ENCODE data around the gene WDR33.
"Not testable (repeated sequence)": the region's sequence is repeated elsewhere in the genome, so short reads cannot be mapped to it uniquely, and the experiment has no call there.

Gene WDR33

GRCh38 chr2:127829845-127830246 lies 18.9 kb upstream of the WDR33 start:
- Histone ChIP-seq H3K36me3 (ENCODE audit: control insufficient read depth, insufficient read depth, low read length) (no peaks in the 10 kb centered on the region), H3K9ac (ENCODE audit: low read length) (no peak overlapping the region), H3K4me3 (ENCODE audit: low read length) (no peak overlapping the region), H3K4me1 (ENCODE audit: control insufficient read depth, insufficient read depth, low read length) (no peaks in the 10 kb centered on the region), H3K9me3 (ENCODE audit: control insufficient read depth, low read length) (no peaks in the 10 kb centered on the region), H3K27me3 (ENCODE audit: control insufficient read depth, insufficient read depth, low read length) (no peaks in the 10 kb centered on the region)

GRCh38 chr2:127826708-127827107 lies 15.7 kb upstream of the WDR33 start:
- H3K4me3 ChIP-seq (ENCODE audit: low read length); H3K27me3 ChIP-seq (ENCODE audit: control insufficient read depth, insufficient read depth, low read length); H3K36me3 ChIP-seq (ENCODE audit: control insufficient read depth, insufficient read depth, low read length); H3K4me1 ChIP-seq (ENCODE audit: control insufficient read depth, insufficient read depth, low read length); H3K9me3 ChIP-seq (ENCODE audit: control insufficient read depth, low read length); H3K9ac ChIP-seq (ENCODE audit: low read length): not testable (repeated sequence)

GRCh38 chr2:127826047-127826446 lies 15.1 kb upstream of the WDR33 start:
- Histone ChIP-seq H3K36me3 (ENCODE audit: control insufficient read depth, insufficient read depth, low read length) (no peaks in the 10 kb centered on the region), H3K9ac (ENCODE audit: low read length) (no peak overlapping the region), H3K4me1 (ENCODE audit: control insufficient read depth, insufficient read depth, low read length) (no peaks in the 10 kb centered on the region), H3K4me3 (ENCODE audit: low read length) (no peak overlapping the region), H3K9me3 (ENCODE audit: control insufficient read depth, low read length) (no peaks in the 10 kb centered on the region), H3K27me3 (ENCODE audit: control insufficient read depth, insufficient read depth, low read length) (no peaks in the 10 kb centered on the region)

GRCh38 chr2:127820080-127820668 lies 9.2 kb upstream of the WDR33 start:
- H3K9ac ChIP-seq (ENCODE audit: low read length) = no peak overlapping the region
- no peaks in the 10 kb centered on the region for H3K4me1 ChIP-seq (ENCODE audit: control insufficient read depth, insufficient read depth, low read length)
- H3K4me3 ChIP-seq (ENCODE audit: low read length) = no peak overlapping the region
- H3K27me3 ChIP-seq (ENCODE audit: control insufficient read depth, insufficient read depth, low read length) = peaks cover 3% of the 10 kb centered on the region
- H3K9me3 ChIP-seq (ENCODE audit: control insufficient read depth, low read length) = peaks cover 8% of the 10 kb centered on the region
- H3K36me3 ChIP-seq (ENCODE audit: control insufficient read depth, insufficient read depth, low read length) = no peaks in the 10 kb centered on the region

- Histone ChIP-seq H3K9me3 (ENCODE audit: control insufficient read depth, low read length) (peaks cover 8% of the 10 kb centered on the region), H3K9ac (ENCODE audit: low read length) (no peak overlapping the region), H3K27me3 (ENCODE audit: control insufficient read depth, insufficient read depth, low read length) (peaks cover 3% of the 10 kb centered on the region), H3K4me3 (ENCODE audit: low read length) (no peak overlapping the region), H3K36me3 (ENCODE audit: control insufficient read depth, insufficient read depth, low read length) (no peaks in the 10 kb centered on the region), H3K4me1 (ENCODE audit: control insufficient read depth, insufficient read depth, low read length) (no peaks in the 10 kb centered on the region)
Measured at GRCh38 chr2:127818794-127819425, 7.9 kb upstream of the WDR33 start.

- no peak overlapping the region for H3K9ac ChIP-seq (ENCODE audit: low read length)
- no peak overlapping the region for H3K4me3 ChIP-seq (ENCODE audit: low read length)
- peaks cover 3% of the 10 kb centered on the region for H3K27me3 ChIP-seq (ENCODE audit: control insufficient read depth, insufficient read depth, low read length)
- H3K4me1 ChIP-seq (ENCODE audit: control insufficient read depth, insufficient read depth, low read length) = no peaks in the 10 kb centered on the region
- no peaks in the 10 kb centered on the region for H3K36me3 ChIP-seq (ENCODE audit: control insufficient read depth, insufficient read depth, low read length)
- peaks cover 8% of the 10 kb centered on the region for H3K9me3 ChIP-seq (ENCODE audit: control insufficient read depth, low read length)
Measured at GRCh38 chr2:127818241-127818640, 7.3 kb upstream of the WDR33 start.

GRCh38 chr2:127814677-127815076 lies 3.7 kb upstream of the WDR33 start:
- Histone ChIP-seq H3K27me3 (ENCODE audit: control insufficient read depth, insufficient read depth, low read length) (peaks cover 3% of the 10 kb centered on the region), H3K4me1 (ENCODE audit: control insufficient read depth, insufficient read depth, low read length) (peaks cover 4% of the 10 kb centered on the region), H3K36me3 (ENCODE audit: control insufficient read depth, insufficient read depth, low read length) (no peaks in the 10 kb centered on the region), H3K9ac (ENCODE audit: low read length) (no peak overlapping the region), H3K9me3 (ENCODE audit: control insufficient read depth, low read length) (no peaks in the 10 kb centered on the region), H3K4me3 (ENCODE audit: low read length) (no peak overlapping the region)

GRCh38 chr2:127812441-127812840 lies 1.5 kb upstream of the WDR33 start:
- not testable (repeated sequence) for H3K36me3 ChIP-seq (ENCODE audit: control insufficient read depth, insufficient read depth, low read length); H3K4me3 ChIP-seq (ENCODE audit: low read length); H3K4me1 ChIP-seq (ENCODE audit: control insufficient read depth, insufficient read depth, low read length); H3K9me3 ChIP-seq (ENCODE audit: control insufficient read depth, low read length); H3K9ac ChIP-seq (ENCODE audit: low read length); H3K27me3 ChIP-seq (ENCODE audit: control insufficient read depth, insufficient read depth, low read length)

- no peaks in the 10 kb centered on the region for H3K27me3 ChIP-seq (ENCODE audit: control insufficient read depth, insufficient read depth, low read length)
- H3K9me3 ChIP-seq (ENCODE audit: control insufficient read depth, low read length) = no peaks in the 10 kb centered on the region
- peak overlapping the region; percentile 99 for H3K9ac ChIP-seq (ENCODE audit: low read length)
- H3K4me3 ChIP-seq (ENCODE audit: low read length) = peak overlapping the region; percentile 95
- no peaks in the 10 kb centered on the region for H3K36me3 ChIP-seq (ENCODE audit: control insufficient read depth, insufficient read depth, low read length)
- H3K4me1 ChIP-seq (ENCODE audit: control insufficient read depth, insufficient read depth, low read length) = peaks cover 4% of the 10 kb centered on the region
Measured at GRCh38 chr2:127811397-127812321, 688 bp upstream of the WDR33 start.

- H3K9ac ChIP-seq (ENCODE audit: low read length) = peak overlapping the region; percentile 99
- no peaks in the 10 kb centered on the region for H3K9me3 ChIP-seq (ENCODE audit: control insufficient read depth, low read length)
- no peaks in the 10 kb centered on the region for H3K27me3 ChIP-seq (ENCODE audit: control insufficient read depth, insufficient read depth, low read length)
- no peaks in the 10 kb centered on the region for H3K36me3 ChIP-seq (ENCODE audit: control insufficient read depth, insufficient read depth, low read length)
- peak overlapping the region; percentile 95 for H3K4me3 ChIP-seq (ENCODE audit: low read length)
- H3K4me1 ChIP-seq (ENCODE audit: control insufficient read depth, insufficient read depth, low read length) = peaks cover 4% of the 10 kb centered on the region
Measured at GRCh38 chr2:127810156-127810618, 784 bp downstream of the WDR33 start.

- no peak overlapping the region for H3K9ac ChIP-seq (ENCODE audit: low read length)
- H3K4me1 ChIP-seq (ENCODE audit: control insufficient read depth, insufficient read depth, low read length) = peaks cover 4% of the 10 kb centered on the region
- H3K27me3 ChIP-seq (ENCODE audit: control insufficient read depth, insufficient read depth, low read length) = no peaks in the 10 kb centered on the region
- H3K9me3 ChIP-seq (ENCODE audit: control insufficient read depth, low read length) = no peaks in the 10 kb centered on the region
- H3K36me3 ChIP-seq (ENCODE audit: control insufficient read depth, insufficient read depth, low read length) = no peaks in the 10 kb centered on the region
- no peak overlapping the region for H3K4me3 ChIP-seq (ENCODE audit: low read length)
Measured at GRCh38 chr2:127807678-127808353, 3.2 kb downstream of the WDR33 start.

GRCh38 chr2:127806860-127807259 lies 4.1 kb downstream of the WDR33 start:
- not testable (repeated sequence) for H3K36me3 ChIP-seq (ENCODE audit: control insufficient read depth, insufficient read depth, low read length); H3K9me3 ChIP-seq (ENCODE audit: control insufficient read depth, low read length); H3K4me3 ChIP-seq (ENCODE audit: low read length); H3K4me1 ChIP-seq (ENCODE audit: control insufficient read depth, insufficient read depth, low read length); H3K27me3 ChIP-seq (ENCODE audit: control insufficient read depth, insufficient read depth, low read length); H3K9ac ChIP-seq (ENCODE audit: low read length)
